ENCODE data around the gene CHKB.

DNA sequence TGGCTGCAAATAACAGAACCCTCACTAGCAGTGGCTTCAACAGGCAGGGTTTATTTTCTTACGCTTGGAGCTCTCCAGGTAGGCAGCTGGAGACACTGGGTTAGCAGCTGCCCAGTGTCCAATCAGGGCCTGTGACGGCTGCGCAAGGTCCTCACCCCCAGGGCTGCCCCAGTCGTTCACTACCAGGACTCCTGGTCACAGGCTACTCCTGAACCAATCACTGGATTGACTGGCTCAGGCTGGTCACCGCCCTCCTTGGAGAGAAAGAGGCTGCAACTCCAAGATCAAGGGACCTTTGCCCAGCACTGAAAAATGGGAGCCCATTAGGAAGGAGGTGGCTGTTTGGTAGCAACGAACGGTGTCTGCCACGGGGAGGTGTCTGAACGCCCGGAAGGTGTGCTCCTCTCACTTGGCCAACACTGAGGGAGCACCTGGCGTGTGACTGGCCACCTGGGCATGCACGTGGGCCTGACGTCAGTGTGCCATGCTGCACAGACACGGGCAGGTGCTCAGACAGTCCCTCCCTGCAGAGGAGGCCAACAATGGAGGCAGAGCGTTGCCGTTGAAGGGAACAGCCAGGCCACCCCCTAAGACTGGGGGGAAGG, 40.2 kb upstream of the CHKB start:
- TF ChIP-seq TAF1 (IDR thresholded peaks at IDR 0.05; ENCODE audit: low read depth) (no peak), ZBTB7A (IDR thresholded peaks at IDR 0.05; ENCODE audit: low read depth) (no peak), REST (IDR thresholded peaks at IDR 0.05; ENCODE audit: low read depth) (no peak), CEBPB (IDR thresholded peaks at IDR 0.05) (no peak)
- TF ChIP-seq, protein P1, sequence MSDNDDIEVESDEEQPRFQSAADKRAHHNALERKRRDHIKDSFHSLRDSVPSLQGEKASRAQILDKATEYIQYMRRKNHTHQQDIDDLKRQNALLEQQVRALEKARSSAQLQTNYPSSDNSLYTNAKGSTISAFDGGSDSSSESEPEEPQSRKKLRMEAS (IDR thresholded peaks at IDR 0.05) = peak; percentile 97

Measured in Ishikawa (cell line).